ENCODE results near the gene COBL. TPM values are rescaled to one million over a fixed set of nuclear protein-coding genes. Genes with fewer than 3 reads are reported as not detected.

COBL gene
- total and polyA plus RNA-seq, 2 of the 4 experiments (the other 2 are of a cell fraction) = under 0.01 TPM; not detected in 1

GRCh38 chr7:51013218-51013786 lies 303.3 kb downstream of the COBL start:
- ATAC-seq (ENCODE audit: low read depth) (no peak), DNase-seq (no peak)
- intact Hi-C loops (cut with micrococcal nuclease) = no loop called here
- Histone ChIP-seq H4K20me1 (ENCODE audit: insufficient read depth, low read length) (0 out of 2 replicates have a peak, but pooled peaks cover 3% of the 10 kb centered on the region), H2AK9ac (replicated peaks; ENCODE audit: low read depth, low read length, poor library complexity) (no peak overlapping the region), H2AK5ac (ENCODE audit: low read depth, low read length) (no peak overlapping the region), H2BK20ac (ENCODE audit: low read depth, low read length) (no peak overlapping the region), H3K14ac (replicated peaks; ENCODE audit: low read depth, low read length) (no peak overlapping the region), H3K9me3 (ENCODE audit: control insufficient read depth, insufficient read depth, low read length) (no peaks in the 10 kb centered on the region), H3K56ac (ENCODE audit: extremely low read depth, insufficient read depth, low read length) (no peak overlapping the region), H3K9me1 (ENCODE audit: insufficient read depth, low read length) (no peaks in the 10 kb centered on the region), H3K18ac (ENCODE audit: low read depth, low read length) (no peak overlapping the region), H4K8ac (ENCODE audit: low read depth in 2 of 2, low read length in 2 of 2) (no peak overlapping the region), H2BK120ac (ENCODE audit: low read depth, low read length) (no peak overlapping the region), H4K91ac (ENCODE audit: insufficient read depth, low read depth, low read length) (no peak overlapping the region), H2AFZ (replicated peaks; ENCODE audit: low read length, poor library complexity) (no peak overlapping the region), H3K4me3 (ENCODE audit: insufficient read depth, low read depth, low read length) (no peak overlapping the region), H3K4me1 (ENCODE audit: control insufficient read depth, insufficient read depth, low read length) (no peaks in the 10 kb centered on the region), H3K79me1 (ENCODE audit: low read depth in 1 of 2, low read length in 2 of 2) (no peaks in the 10 kb centered on the region), H2BK15ac (ENCODE audit: low read depth, low read length) (no peak overlapping the region), H3K4me2 (ENCODE audit: low read depth, low read length) (no peak overlapping the region), H3K27me3 (ENCODE audit: control insufficient read depth, insufficient read depth, low read length) (peaks cover 7% of the 10 kb centered on the region; the same call in 1 of the 2 replicates), H3K4ac (ENCODE audit: low read depth, low read length) (no peak overlapping the region), H3K27ac (ENCODE audit: insufficient read depth, low read length) (no peak overlapping the region), H3K9ac (ENCODE audit: low read depth, low read length) (no peak overlapping the region), H2BK5ac (ENCODE audit: low read depth, low read length, poor library complexity, severe bottlenecking) (no peak overlapping the region), H3K23ac (ENCODE audit: low read depth, low read length) (no peak overlapping the region), H3K36me3 (ENCODE audit: control insufficient read depth, insufficient read depth, low read length) (no peaks in the 10 kb centered on the region), H4K5ac (ENCODE audit: low read depth, low read length) (no peak overlapping the region)
- ChIA-PET CTCF (interaction anchor here (0.9 kb wide), 1 partner anchor 13 kb away, joined by 3 read pairs; no protein-coding TSS in a partner anchor), POLR2A (ENCODE audit: unreplicated experiment) (no interaction called here)
- dilution Hi-C loops (cut with HindIII; ENCODE audit: low sequenced_read_pairs, unreplicated experiment) = no loop called here
- no TSS peak for BruUV-seq (replicated peaks)
- 82% methylated on average over 5 of the region's 17 CpGs; no CpG with 5 or more reads in 1 of the 2 experiments for WGBS, 2 experiments (ENCODE audit: extremely low coverage in 2 of 2, insufficient read length in 1 of 2)
- in situ Hi-C loops (cut with MboI; ENCODE audit: low sequenced_read_pairs) = no loop called here
- no peak for TF ChIP-seq RAD21 (IDR thresholded peaks at IDR 0.05; ENCODE audit: low read length)

Measured in IMR-90 (cell line).